Thyroid gland (tissue), 4 donors: ENCODE results near the gene LRRC27. TPM values are rescaled to one million over a fixed set of nuclear protein-coding genes. Genes with fewer than 3 reads are reported as not detected.

ENCODE experiments used
- DNase-seq, 2 donors: peaks; one replicate each; pipeline ENCODE4 v3.0.0-alpha.2; 2019
- H3K27ac ChIP-seq, 3 donors: fragments of 200-600 bp; sonication (generic); 1 replicate in 2 of 3; 2 replicates in 1 of 3; pipeline ENCODE4 v1.5.1; 2016 to 2019; ENCODE audit warnings: mild to moderate bottlenecking in 1 of 3, moderate library complexity in 1 of 3
- H3K27me3 ChIP-seq: fragments of 200-600 bp; sonication (generic); one replicate; pipeline ENCODE4 v1.5.1; 2019
- H3K36me3 ChIP-seq, 2 donors: fragments of 200-600 bp; sonication (generic); one replicate each; pipeline ENCODE4 v1.5.1; 2016 to 2019
- H3K4me1 ChIP-seq, 2 donors: fragments of 200-600 bp; sonication (generic); one replicate each; pipeline ENCODE4 v1.5.1; 2017 to 2019
- H3K4me3 ChIP-seq, 3 donors: fragments of 200-600 bp; sonication (generic); replicated peaks in 1 of 3; 1 replicate in 2 of 3; 2 replicates in 1 of 3; pipeline ENCODE4 v1.5.1; 2016; ENCODE audit warnings: mild to moderate bottlenecking in 1 of 3
- H3K9me3 ChIP-seq: fragments of 200-600 bp; sonication (generic); one replicate; pipeline ENCODE4 v1.5.1; 2017
- POLR2A ChIP-seq, 2 donors: fragments of 450-650 bp; IDR thresholded peaks; one replicate each; pipeline ENCODE4 v1.6.1; 2017; ENCODE audit warnings: antibody characterized with exemption in 2 of 2, mild to moderate bottlenecking in 2 of 2, moderate library complexity in 1 of 2
- WGBS, 2 donors: methylation state at CpG; one replicate each; pipeline ENCODE4 v1.1.5; 2017; 5-methylcytosine and 5-hydroxymethylcytosine counted together
- intact Hi-C: fragments of 100-400 bp; cut with DNase I; formaldehyde crosslinking; loops from one replicate; pipeline ENCODE4 v1.15.1; 2023
- total RNA-seq, 4 donors: library from RNA; depleted of rRNA; stranded (reverse); fragments of >200 nt; gene quantifications; one replicate each; pipeline ENCODE4 v1.2.3, GENCODE V29; 2016
- TF ChIP-seq, protein P1 (sequence below), 6 experiments: fragments of 200-600 bp in 3 of 6; fragments of 450-650 bp in 3 of 6; sonication (generic) in 3 of 6; IDR thresholded peaks; one replicate each; pipeline ENCODE4 v1.5.1; 2016 to 2019; ENCODE audit warnings: antibody characterized with exemption in 6 of 6, mild to moderate bottlenecking in 2 of 6, inconsistent platforms in 1 of 6, moderate library complexity in 1 of 6

LRRC27 gene
- total RNA-seq, 4 donors from 2014 or later: 14.0 to 24.4 (median 19.4) TPM

- peak overlapping the region; percentile 57 to 78 (median 68) for H3K4me3 ChIP-seq
- H3K9me3 ChIP-seq: no peaks in the 10 kb centered on the region
- TF ChIP-seq POLR2A (IDR thresholded peaks at IDR 0.05): no peak
- TF ChIP-seq, protein P1, sequence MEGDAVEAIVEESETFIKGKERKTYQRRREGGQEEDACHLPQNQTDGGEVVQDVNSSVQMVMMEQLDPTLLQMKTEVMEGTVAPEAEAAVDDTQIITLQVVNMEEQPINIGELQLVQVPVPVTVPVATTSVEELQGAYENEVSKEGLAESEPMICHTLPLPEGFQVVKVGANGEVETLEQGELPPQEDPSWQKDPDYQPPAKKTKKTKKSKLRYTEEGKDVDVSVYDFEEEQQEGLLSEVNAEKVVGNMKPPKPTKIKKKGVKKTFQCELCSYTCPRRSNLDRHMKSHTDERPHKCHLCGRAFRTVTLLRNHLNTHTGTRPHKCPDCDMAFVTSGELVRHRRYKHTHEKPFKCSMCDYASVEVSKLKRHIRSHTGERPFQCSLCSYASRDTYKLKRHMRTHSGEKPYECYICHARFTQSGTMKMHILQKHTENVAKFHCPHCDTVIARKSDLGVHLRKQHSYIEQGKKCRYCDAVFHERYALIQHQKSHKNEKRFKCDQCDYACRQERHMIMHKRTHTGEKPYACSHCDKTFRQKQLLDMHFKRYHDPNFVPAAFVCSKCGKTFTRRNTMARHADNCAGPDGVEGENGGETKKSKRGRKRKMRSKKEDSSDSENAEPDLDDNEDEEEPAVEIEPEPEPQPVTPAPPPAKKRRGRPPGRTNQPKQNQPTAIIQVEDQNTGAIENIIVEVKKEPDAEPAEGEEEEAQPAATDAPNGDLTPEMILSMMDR (IDR thresholded peaks at IDR 0.05): no peak
- peaks cover 10 to 19% of the 10 kb centered on the region in 2 donors for H3K4me1 ChIP-seq
- H3K27me3 ChIP-seq: no peaks in the 10 kb centered on the region
- intact Hi-C loops: no loop called here
- H3K27ac ChIP-seq: peak overlapping the region in 2 of 3 donors; percentile 57 to 58
- H3K36me3 ChIP-seq: no peaks in the 10 kb centered on the region
- WGBS, 2 donors: 9% methylated on average over 8 to 16 of the region's 16 CpGs
- no peak for DNase-seq
Measured at GRCh38 chr10:132332433-132332754, 401 bp downstream of the LRRC27 start.

DNA sequence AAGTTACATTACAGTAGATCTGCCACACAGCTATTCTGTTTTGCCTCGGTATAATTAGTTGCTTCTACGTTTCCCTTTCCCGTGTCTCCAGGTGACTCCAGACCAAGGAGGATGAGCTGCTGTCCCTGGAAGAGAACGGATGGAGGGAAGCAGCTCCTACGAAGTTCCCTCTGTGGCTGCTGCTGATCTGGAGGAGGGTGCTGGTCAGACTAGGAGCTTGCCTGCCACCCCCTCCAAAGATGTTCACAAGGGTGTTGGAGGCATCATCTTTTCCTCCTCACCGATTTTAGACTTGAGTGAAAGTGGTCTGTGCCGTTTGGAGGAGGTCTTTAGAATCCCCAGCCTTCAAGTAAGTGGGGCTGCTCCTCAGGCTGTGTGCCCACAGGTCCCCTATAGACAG is 1.4 kb downstream of the LRRC27 start:
- no peak for DNase-seq
- H3K9me3 ChIP-seq: no peaks in the 10 kb centered on the region
- intact Hi-C loops: no loop called here
- no peaks in the 10 kb centered on the region for H3K36me3 ChIP-seq
- TF ChIP-seq, protein P1 (IDR thresholded peaks at IDR 0.05): no peak
- no peak for TF ChIP-seq POLR2A (IDR thresholded peaks at IDR 0.05)
- no peaks in the 10 kb centered on the region for H3K27me3 ChIP-seq
- peaks cover 10 to 19% of the 10 kb centered on the region in 2 donors for H3K4me1 ChIP-seq
- WGBS, 2 donors: 77 to 84% methylated on average over 7 of the region's 7 CpGs
- no peak overlapping the region for H3K4me3 ChIP-seq
- no peak overlapping the region for H3K27ac ChIP-seq

DNA sequence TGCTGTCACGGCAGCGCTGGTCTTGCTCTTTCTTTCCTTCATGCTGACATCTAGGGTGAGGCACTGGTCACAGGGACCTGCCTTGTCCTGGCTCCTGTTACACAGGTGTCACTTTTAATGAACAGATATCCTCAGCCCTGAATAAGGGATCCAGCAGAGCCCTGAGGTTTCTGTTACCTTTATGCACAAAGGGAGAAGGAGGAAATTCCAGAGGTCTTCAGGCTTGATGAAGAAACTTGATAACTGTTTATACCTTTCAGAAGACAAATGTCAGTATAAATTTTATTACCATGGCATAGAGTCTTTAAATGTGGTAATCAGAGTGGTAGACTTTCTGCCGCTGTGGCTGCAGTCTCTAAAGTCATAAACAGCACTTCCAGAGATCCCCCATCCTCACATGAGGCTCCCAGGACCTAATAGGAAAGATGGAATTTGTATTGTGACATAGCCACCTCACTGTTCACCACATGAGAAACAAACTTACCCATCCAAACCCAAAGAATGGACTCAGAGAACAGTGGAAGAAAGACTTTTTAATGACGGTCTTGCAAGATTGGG is 2.7 kb downstream of the LRRC27 start:
- H3K36me3 ChIP-seq: no peaks in the 10 kb centered on the region
- TF ChIP-seq, protein P1 (IDR thresholded peaks at IDR 0.05): no peak
- no peak for TF ChIP-seq POLR2A (IDR thresholded peaks at IDR 0.05)
- intact Hi-C loops: no loop called here
- H3K9me3 ChIP-seq: no peaks in the 10 kb centered on the region
- no peak overlapping the region for H3K4me3 ChIP-seq
- H3K27ac ChIP-seq: no peak overlapping the region
- WGBS, 2 donors: 96% methylated on average over 4 of the region's 4 CpGs
- H3K27me3 ChIP-seq: no peaks in the 10 kb centered on the region
- peaks cover 10 to 18% of the 10 kb centered on the region in 2 donors for H3K4me1 ChIP-seq
- no peak for DNase-seq

DNA sequence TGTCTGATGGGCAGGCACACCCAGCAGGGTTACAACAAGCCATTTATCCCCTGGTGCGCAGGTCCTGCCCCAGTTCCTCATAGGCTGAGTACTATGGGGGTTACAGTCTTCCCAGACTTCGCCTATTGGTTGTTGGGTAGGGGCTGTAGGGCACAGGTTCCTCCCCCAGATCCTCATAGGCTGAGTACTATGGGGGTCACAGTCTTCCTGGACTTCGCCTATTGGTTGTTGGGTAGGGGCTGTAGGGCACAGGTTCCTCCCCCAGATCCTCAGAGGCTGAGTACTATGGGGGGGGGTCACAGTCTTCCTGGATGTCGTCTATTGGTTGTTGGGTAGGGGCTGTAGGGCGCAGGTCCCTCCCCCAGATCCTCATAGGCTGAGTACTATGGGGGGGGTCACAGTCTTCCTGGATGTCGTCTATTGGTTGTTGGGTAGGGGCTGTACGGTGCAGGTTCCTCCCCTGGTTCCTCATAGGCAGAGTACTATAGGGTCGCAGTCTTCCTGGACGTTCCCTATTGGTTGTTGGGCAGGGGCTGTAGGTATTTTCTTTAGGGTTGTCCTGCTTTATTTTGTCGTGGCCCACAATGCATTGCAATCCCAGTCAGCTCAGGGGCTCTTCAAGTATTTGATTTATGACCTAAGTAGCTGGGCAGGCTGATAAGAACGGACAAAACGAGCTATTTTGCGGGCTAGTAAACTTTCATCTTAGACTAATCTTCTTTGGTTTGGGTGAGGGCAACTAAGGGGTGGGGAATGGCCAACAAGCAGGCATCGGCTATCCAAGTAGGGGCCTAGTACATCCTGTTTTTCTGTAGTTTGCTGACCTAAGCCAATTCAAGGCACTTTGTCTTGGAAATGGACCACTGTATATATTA is 3.4 kb downstream of the LRRC27 start:
- DNase-seq: no peak
- Histone ChIP-seq H3K27me3 (no peaks in the 10 kb centered on the region), H3K27ac (no peak overlapping the region), H3K36me3 (no peaks in the 10 kb centered on the region), H3K4me3 (no peak overlapping the region), H3K4me1 (peaks cover 5 to 11% of the 10 kb centered on the region in 2 donors), H3K9me3 (no peaks in the 10 kb centered on the region)
- intact Hi-C loops: no loop called here
- TF ChIP-seq, protein P1 (IDR thresholded peaks at IDR 0.05): no peak
- TF ChIP-seq POLR2A (IDR thresholded peaks at IDR 0.05): no peak
- WGBS, 2 donors: 81 to 89% methylated on average over 14 of the region's 14 CpGs
